K562 (cell line): ENCODE data around the gene ZNF574. TPM values are rescaled to one million over a fixed set of nuclear protein-coding genes. Genes with fewer than 3 reads are reported as not detected.

ENCODE experiments used
- ATAC-seq: fragments of 200-7000 bp; cut with Tn5 transposase; 3 replicates; pipeline ENCODE4 v1.9.1; 2020; ENCODE audit warnings: moderate library complexity
- BruUV-seq: library from RNA; stranded (reverse); fragments of 400-500 nt; replicated peaks from 2 replicates; lab custom pipeline; 2021; lab: Mats Ljungman, UMichigan
- CTCF ChIA-PET: fragments of 300-600 bp; formaldehyde crosslinking; extraction: SDS; loops from one replicate; lab custom pipeline; 2021; ENCODE audit warnings: low intra/inter-chr PET ratio; lab: Yijun Ruan, JAX
- POLR2A ChIA-PET: fragments of 300-600, 350-650 bp; sonication (Branson Sonifier 250); formaldehyde crosslinking; extraction: SDS; loops from one replicate; lab custom pipeline; 2021; ENCODE audit warnings: antibody characterized with exemption, inconsistent platforms; lab: Yijun Ruan, JAX
- DNase-seq, 4 experiments: peaks; one replicate each; pipeline versions ENCODE4 v3.0.0 to v3.0.0-alpha.2; 2011 to 2018; ENCODE audit warnings: low spot score in 3 of 4, mixed read lengths in 3 of 4; ENCODE audit errors: extremely low read depth in 1 of 4
- FAIRE-seq: peaks from 2 replicates; lab custom pipeline; 2011; peaks lifted over from hg19 to GRCh38; lab: Jason Lieb, UNC
- H2AFZ ChIP-seq: 2 replicates; pipeline ENCODE4 v1.6.0; 2011; ENCODE audit warnings: low read depth, low read length, control low read depth, inconsistent platforms
- H3K27ac ChIP-seq: fragments of 200-600 bp; 3 replicates; pipeline ENCODE4 v1.8.0; 2011; ENCODE audit warnings: low read depth, mild to moderate bottlenecking, control low read depth, inconsistent platforms, low read length, moderate library complexity, mixed read lengths; ENCODE audit errors: extremely low read depth
- H3K27me3 ChIP-seq, 2 experiments: fragments of 300-600 bp in 1 of 2; 2 replicates in 1 of 2; 3 replicates in 1 of 2; pipeline versions ENCODE4 v1.6.0 to v1.8.0; 2011; ENCODE audit warnings: inconsistent platforms in 2 of 2, low read length in 2 of 2, mild to moderate bottlenecking in 1 of 2, mixed read lengths in 1 of 2, moderate library complexity in 1 of 2; ENCODE audit not compliant: control insufficient read depth in 2 of 2, insufficient read depth in 2 of 2
- H3K36me3 ChIP-seq: fragments of 300-600 bp; 3 replicates; pipeline ENCODE4 v1.8.0; 2011; ENCODE audit warnings: mild to moderate bottlenecking, low read length, inconsistent platforms; ENCODE audit not compliant: control insufficient read depth, insufficient read depth
- H3K4me1 ChIP-seq, 2 experiments: fragments of 200-600 bp in 1 of 2; replicated peaks in 1 of 2; 2 replicates in 1 of 2; 3 replicates in 1 of 2; pipeline versions ENCODE4 v1.5.1 to v1.8.0; 2011; ENCODE audit warnings: inconsistent platforms in 2 of 2, low read length in 2 of 2, mild to moderate bottlenecking in 1 of 2, mixed read lengths in 1 of 2, moderate library complexity in 1 of 2; ENCODE audit not compliant: control insufficient read depth in 2 of 2, insufficient read depth in 2 of 2
- H3K4me2 ChIP-seq: 2 replicates; pipeline ENCODE4 v1.6.1; 2011; ENCODE audit warnings: low read length, control low read depth, inconsistent platforms, mixed read lengths; ENCODE audit not compliant: insufficient read depth
- H3K4me3 ChIP-seq: fragments of 200-600 bp; sonication (generic), shearing (Covaris generic); 2 replicates; pipeline ENCODE4 v1.5.1; 2016; ENCODE audit warnings: control low read depth, inconsistent platforms
- H3K79me2 ChIP-seq: fragments of 200-600 bp; 3 replicates; pipeline ENCODE4 v1.8.0; 2011; ENCODE audit warnings: low read length, inconsistent platforms; ENCODE audit not compliant: control insufficient read depth, insufficient read depth
- H3K9ac ChIP-seq, 2 experiments: 2 replicates each; pipeline versions ENCODE4 v1.6.0 to v1.6.1; 2011; ENCODE audit warnings: low read depth in 2 of 2, low read length in 2 of 2, control low read depth in 1 of 2, inconsistent platforms in 1 of 2, mild to moderate bottlenecking in 1 of 2, mixed read lengths in 1 of 2; ENCODE audit not compliant: insufficient read depth in 1 of 2
- H3K9me1 ChIP-seq: one replicate; pipeline ENCODE4 v1.6.0; 2011; ENCODE audit warnings: inconsistent platforms, mild to moderate bottlenecking, low read length, moderate library complexity; ENCODE audit not compliant: control insufficient read depth, insufficient read depth
- H3K9me3 ChIP-seq: replicated peaks from 2 replicates; pipeline ENCODE4 v1.5.1; 2011; ENCODE audit warnings: low read depth, low read length, inconsistent platforms; ENCODE audit not compliant: control insufficient read depth, insufficient read depth
- H4K20me1 ChIP-seq: replicated peaks from 2 replicates; pipeline ENCODE4 v1.6.1; 2011; ENCODE audit warnings: low read length, inconsistent platforms, mixed read lengths; ENCODE audit not compliant: control insufficient read depth, insufficient read depth
- ETV1 ChIP-seq: fragments of 450-650 bp; conservative IDR thresholded peaks from 2 replicates; pipeline ENCODE4 v1.6.1; 2016; ENCODE audit warnings: missing genetic modification characterization, control low read depth, low read depth, missing compliant biosample characterization
- HDAC2 ChIP-seq: fragments of 450-650 bp; IDR thresholded peaks from 2 replicates; pipeline ENCODE4 v1.6.1; 2016; ENCODE audit warnings: mild to moderate bottlenecking
- ZNF696 ChIP-seq: fragments of 250-450 bp; sonication (Bioruptor Pico); conservative IDR thresholded peaks from 2 replicates; pipeline ENCODE4 v1.4.0; 2020; ENCODE audit warnings: mild to moderate bottlenecking, moderate library complexity
- WGBS: fragments of 100-300 bp; shearing (Covaris generic); methylation state at CpG from one replicate; pipeline ENCODE4 v1.1.6; 2016; ENCODE audit warnings: low coverage, mixed read lengths; ENCODE audit not compliant: insufficient coverage; ENCODE audit errors: missing lambda C conversion rate; 5-methylcytosine and 5-hydroxymethylcytosine counted together
- in situ Hi-C: fragments of 300-500 bp; cut with MboI; formaldehyde crosslinking; loops from 4 replicates; pipeline ENCODE4 v1.15.0; 2018; ENCODE audit warnings: inconsistent platforms, mixed read lengths
- intact Hi-C: fragments of 100-400 bp; cut with micrococcal nuclease; formaldehyde crosslinking; loops from 2 replicates; pipeline ENCODE4 v1.14.2; 2022
- polyA plus RNA-seq, 8 experiments: library from polyadenylated mRNA; depleted of rRNA in 4 of 8; stranded (reverse) in 5 of 8; unstranded in 3 of 8; fragments of >200 nt; fragmentation: Nextera tagmentation in 2 of 8; fragmentation: Illumina TruSeq in 1 of 8; extraction: Ambion mirVana in 2 of 8; extraction: Trizol in 1 of 8; gene quantifications; 2 replicates each; pipeline versions ENCODE4 v1.2.1 to v1.2.3, GENCODE V29; 2011 to 2014; ENCODE audit warnings: inconsistent platforms in 1 of 8, missing spikeins in 1 of 8
- total RNA-seq, 7 experiments: library from RNA; depleted of rRNA in 6 of 7; stranded (reverse); fragments of >200 nt in 6 of 7; fragmentation: Illumina TruSeq in 2 of 7; extraction: Trizol in 2 of 7; gene quantifications; 2 replicates each; pipeline versions ENCODE4 v1.2.1 to v1.2.3, GENCODE V29; 2011 to 2021; ENCODE audit warnings: low replicate concordance in 1 of 7
- TF ChIP-seq, protein P1 (sequence below): sonication (generic); formaldehyde crosslinking; IDR thresholded peaks from 2 replicates; pipeline ENCODE4 v1.8.0; 2022; ENCODE audit warnings: mild to moderate bottlenecking, low read depth, missing genetic modification reagents

Gene ZNF574
- total and polyA plus RNA-seq, 9 of the 15 experiments (the other 6 are each of a cell fraction or from before 2014, with no cell fraction given): 0.24 to 20.7 (median 8.4) TPM

DNA sequence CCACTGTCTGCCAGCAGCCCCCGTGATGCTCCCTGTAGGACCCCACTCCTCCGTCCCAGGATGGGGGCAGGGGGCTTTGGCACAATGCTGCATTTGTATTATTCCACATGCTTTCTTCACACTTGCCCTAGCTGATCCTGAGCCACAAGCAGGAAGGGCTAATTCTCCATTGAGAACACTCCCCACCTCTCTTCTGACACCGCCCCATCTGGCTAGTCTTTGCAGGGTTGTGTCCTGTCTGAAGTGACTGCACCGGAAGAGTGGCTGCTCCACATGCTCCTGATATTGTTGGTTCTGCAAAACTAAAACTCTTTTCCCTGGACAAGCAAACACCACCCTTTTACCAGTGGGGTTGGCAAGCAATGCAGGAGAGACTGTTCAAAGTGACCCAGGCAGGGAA, 18.0 kb downstream of the ZNF574 start:
- ChIA-PET POLR2A (interaction anchor here (1.1 kb wide), 1 partner anchor 15 kb away, joined by 3 read pairs; no protein-coding TSS in a partner anchor), CTCF (no interaction called here)
- H3K27ac ChIP-seq: no peak overlapping the region
- peaks cover 2 to 18% of the 10 kb centered on the region in 2 experiments; a peak in 3 of 5 replicates for H3K27me3 ChIP-seq
- H3K9me3 ChIP-seq: no peaks in the 10 kb centered on the region
- no peak overlapping the region for H3K4me3 ChIP-seq
- H3K9ac ChIP-seq: peak overlapping the region in 1 of 2 experiments; percentile 19; a peak in 2 of 4 replicates
- in situ Hi-C loops: no loop called here
- TF ChIP-seq ETV1 (tag): 0 out of 2 replicates have a peak, but pooled peaks have one; percentile 8
- no peak for TF ChIP-seq HDAC2
- TF ChIP-seq ZNF696 (CRISPR knock-in tag): no peak
- TF ChIP-seq, protein P1, sequence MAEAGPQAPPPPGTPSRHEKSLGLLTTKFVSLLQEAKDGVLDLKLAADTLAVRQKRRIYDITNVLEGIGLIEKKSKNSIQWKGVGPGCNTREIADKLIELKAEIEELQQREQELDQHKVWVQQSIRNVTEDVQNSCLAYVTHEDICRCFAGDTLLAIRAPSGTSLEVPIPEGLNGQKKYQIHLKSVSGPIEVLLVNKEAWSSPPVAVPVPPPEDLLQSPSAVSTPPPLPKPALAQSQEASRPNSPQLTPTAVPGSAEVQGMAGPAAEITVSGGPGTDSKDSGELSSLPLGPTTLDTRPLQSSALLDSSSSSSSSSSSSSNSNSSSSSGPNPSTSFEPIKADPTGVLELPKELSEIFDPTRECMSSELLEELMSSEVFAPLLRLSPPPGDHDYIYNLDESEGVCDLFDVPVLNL (CRISPR knock-in tag): no peak
- TF ChIP-seq, all 486 proteins: peak for 1
- no TSS peak for BruUV-seq
- Histone ChIP-seq H3K36me3 (no peaks in the 10 kb centered on the region), H3K9me1 (no peaks in the 10 kb centered on the region), H3K4me1 (peaks cover 0 to 34% of the 10 kb centered on the region in 2 experiments; a peak in 4 of 5 replicates), H3K79me2 (no peaks in the 10 kb centered on the region), H3K4me2 (no peak overlapping the region), H2AFZ (no peak overlapping the region; the same call in 1 of the 2 replicates), H4K20me1 (no peaks in the 10 kb centered on the region)
- intact Hi-C loops: no loop called here
- ATAC-seq (no peak), FAIRE-seq (no peak), DNase-seq (no peak)
- WGBS: 14% methylated on average over 3 of the region's 4 CpGs
